HEK293 (cell line): ENCODE data around the gene DPPA4.

Experiments
- HIC1 ChIP-seq: fragments of 450-650 bp; formaldehyde crosslinking; IDR thresholded peaks from 2 replicates; pipeline ENCODE4 v1.5.1; 2016; ENCODE audit warnings: missing biosample characterization, missing genetic modification characterization
- SETDB1 ChIP-seq: IDR thresholded peaks from one replicate; pipeline ENCODE4 v1.6.1; 2017; ENCODE audit warnings: mild to moderate bottlenecking, low read length, moderate library complexity, mixed read lengths; ENCODE audit not compliant: insufficient read length
- YY1 ChIP-seq: fragments of 450-650 bp; formaldehyde crosslinking; IDR thresholded peaks from 2 replicates; pipeline ENCODE4 v1.5.1; 2018; ENCODE audit warnings: missing biosample characterization, missing genetic modification characterization
- ZNF24 ChIP-seq: fragments of 450-650 bp; formaldehyde crosslinking; IDR thresholded peaks from 2 replicates; pipeline ENCODE4 v1.5.1; 2016; ENCODE audit warnings: missing biosample characterization, missing genetic modification characterization
- TF ChIP-seq, protein P1 (sequence below): fragments of 450-650 bp; formaldehyde crosslinking; IDR thresholded peaks from 2 replicates; pipeline ENCODE4 v1.5.1; 2016; ENCODE audit warnings: missing biosample characterization, missing genetic modification characterization
- TF ChIP-seq, protein P2 (sequence below): fragments of 450-650 bp; formaldehyde crosslinking; IDR thresholded peaks from 2 replicates; pipeline ENCODE4 v1.5.1; 2016; ENCODE audit warnings: missing biosample characterization, missing genetic modification characterization

- TF ChIP-seq ZNF24 (tag by site-specific recombination), result no peak
- no peak for TF ChIP-seq SETDB1
- TF ChIP-seq, protein P1, sequence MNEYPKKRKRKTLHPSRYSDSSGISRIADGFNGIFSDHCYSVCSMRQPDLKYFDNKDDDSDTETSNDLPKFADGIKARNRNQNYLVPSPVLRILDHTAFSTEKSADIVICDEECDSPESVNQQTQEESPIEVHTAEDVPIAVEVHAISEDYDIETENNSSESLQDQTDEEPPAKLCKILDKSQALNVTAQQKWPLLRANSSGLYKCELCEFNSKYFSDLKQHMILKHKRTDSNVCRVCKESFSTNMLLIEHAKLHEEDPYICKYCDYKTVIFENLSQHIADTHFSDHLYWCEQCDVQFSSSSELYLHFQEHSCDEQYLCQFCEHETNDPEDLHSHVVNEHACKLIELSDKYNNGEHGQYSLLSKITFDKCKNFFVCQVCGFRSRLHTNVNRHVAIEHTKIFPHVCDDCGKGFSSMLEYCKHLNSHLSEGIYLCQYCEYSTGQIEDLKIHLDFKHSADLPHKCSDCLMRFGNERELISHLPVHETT, result no peak
- TF ChIP-seq YY1 (tag by site-specific recombination), result no peak
- TF ChIP-seq HIC1 (tag by site-specific recombination), result no peak
- TF ChIP-seq, protein P2, sequence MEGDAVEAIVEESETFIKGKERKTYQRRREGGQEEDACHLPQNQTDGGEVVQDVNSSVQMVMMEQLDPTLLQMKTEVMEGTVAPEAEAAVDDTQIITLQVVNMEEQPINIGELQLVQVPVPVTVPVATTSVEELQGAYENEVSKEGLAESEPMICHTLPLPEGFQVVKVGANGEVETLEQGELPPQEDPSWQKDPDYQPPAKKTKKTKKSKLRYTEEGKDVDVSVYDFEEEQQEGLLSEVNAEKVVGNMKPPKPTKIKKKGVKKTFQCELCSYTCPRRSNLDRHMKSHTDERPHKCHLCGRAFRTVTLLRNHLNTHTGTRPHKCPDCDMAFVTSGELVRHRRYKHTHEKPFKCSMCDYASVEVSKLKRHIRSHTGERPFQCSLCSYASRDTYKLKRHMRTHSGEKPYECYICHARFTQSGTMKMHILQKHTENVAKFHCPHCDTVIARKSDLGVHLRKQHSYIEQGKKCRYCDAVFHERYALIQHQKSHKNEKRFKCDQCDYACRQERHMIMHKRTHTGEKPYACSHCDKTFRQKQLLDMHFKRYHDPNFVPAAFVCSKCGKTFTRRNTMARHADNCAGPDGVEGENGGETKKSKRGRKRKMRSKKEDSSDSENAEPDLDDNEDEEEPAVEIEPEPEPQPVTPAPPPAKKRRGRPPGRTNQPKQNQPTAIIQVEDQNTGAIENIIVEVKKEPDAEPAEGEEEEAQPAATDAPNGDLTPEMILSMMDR (tag by site-specific recombination), result no peak
Measured at GRCh38 chr3:109363634-109364033, 26.3 kb upstream of the DPPA4 start.
